Gastroesophageal sphincter (tissue), 3 donors: ENCODE data around the gene UGT1A5.

Experiments used
- CTCF ChIP-seq, 4 experiments: fragments of 200-600 bp in 2 of 4; fragments of 450-650 bp in 2 of 4; sonication (generic) in 1 of 4; IDR thresholded peaks; one replicate each; pipeline ENCODE4 v1.5.1; 2017 to 2019; ENCODE audit warnings: antibody characterized with exemption in 4 of 4, mild to moderate bottlenecking in 2 of 4, moderate library complexity in 2 of 4
- POLR2A ChIP-seq, 2 donors: fragments of 450-650 bp; IDR thresholded peaks; one replicate each; pipeline ENCODE4 v1.6.1; 2017; ENCODE audit warnings: antibody characterized with exemption in 2 of 2, mild to moderate bottlenecking in 2 of 2, moderate library complexity in 1 of 2

- TF ChIP-seq CTCF (IDR thresholded peaks at IDR 0.05) (no peak), POLR2A (IDR thresholded peaks at IDR 0.05) (no peak)
Measured at GRCh38 chr2:233815861-233816260, 103.2 kb downstream of the UGT1A5 start.
